GM10266 (cell line): ENCODE measurements around the gene SNCG.

Experiments used
- DNase-seq: peaks from one replicate; pipeline ENCODE4 v3.0.0; 2012; ENCODE audit errors: extremely low spot score
- CTCF ChIP-seq: IDR thresholded peaks from 2 replicates; pipeline ENCODE4 v1.5.1; 2012; ENCODE audit warnings: mild to moderate bottlenecking, low read depth; ENCODE audit not compliant: control insufficient read depth, insufficient read depth; ENCODE audit errors: missing control alignments

Gene SNCG

GRCh38 chr10:86962981-86963310, 4.5 kb downstream of the SNCG start:
- TF ChIP-seq CTCF = no peak
- no peak for DNase-seq

- TF ChIP-seq CTCF = no peak
- no peak for DNase-seq
These were observed 5.0 kb downstream of the SNCG start for GRCh38 chr10:86963341-86963919.

DNA sequence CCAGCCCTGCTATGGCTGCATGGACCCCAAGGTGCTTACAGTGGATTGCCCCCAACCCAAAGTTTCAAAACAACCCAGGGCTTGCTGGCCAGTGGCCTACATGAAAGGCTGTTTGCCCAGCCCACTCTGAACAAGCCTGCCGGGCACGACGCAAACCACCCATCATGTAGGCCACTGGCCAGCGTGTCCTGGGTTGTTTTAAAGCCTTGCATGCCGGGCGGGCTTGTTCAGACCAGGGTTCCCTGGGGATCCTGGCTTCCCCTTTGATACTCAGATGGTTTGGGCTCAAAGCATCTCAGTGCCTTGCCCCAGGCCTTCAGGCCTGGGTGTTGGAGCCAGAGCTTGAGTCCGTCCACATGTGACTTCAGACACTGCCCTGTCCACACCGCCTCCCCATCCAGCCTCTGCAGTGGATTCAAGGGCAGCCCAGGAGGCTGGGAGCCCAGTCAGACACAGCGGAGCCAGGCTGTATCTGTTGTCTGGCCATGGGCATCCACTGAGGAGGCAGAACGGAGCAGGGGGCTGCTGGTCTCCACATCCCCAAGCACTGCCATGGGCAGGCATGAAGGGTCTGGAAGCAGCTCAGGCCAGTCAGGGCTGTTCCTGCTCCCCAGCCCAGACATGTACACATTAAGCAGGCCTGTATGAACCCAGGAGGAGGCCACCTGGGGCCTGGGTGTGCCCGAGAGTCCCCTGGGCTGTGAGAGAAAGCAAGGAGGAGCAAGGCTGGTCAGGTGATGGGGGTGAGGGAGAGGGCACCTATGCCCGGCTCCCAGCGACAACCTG, 5.9 kb downstream of the SNCG start:
- DNase-seq = no peak
- TF ChIP-seq CTCF = no peak

GRCh38 chr10:86964847-86965190, 6.4 kb downstream of the SNCG start:
- no peak for DNase-seq
- no peak for TF ChIP-seq CTCF

- TF ChIP-seq CTCF = no peak
- no peak for DNase-seq
These were observed 7.7 kb downstream of the SNCG start for GRCh38 chr10:86965986-86966654.

DNA sequence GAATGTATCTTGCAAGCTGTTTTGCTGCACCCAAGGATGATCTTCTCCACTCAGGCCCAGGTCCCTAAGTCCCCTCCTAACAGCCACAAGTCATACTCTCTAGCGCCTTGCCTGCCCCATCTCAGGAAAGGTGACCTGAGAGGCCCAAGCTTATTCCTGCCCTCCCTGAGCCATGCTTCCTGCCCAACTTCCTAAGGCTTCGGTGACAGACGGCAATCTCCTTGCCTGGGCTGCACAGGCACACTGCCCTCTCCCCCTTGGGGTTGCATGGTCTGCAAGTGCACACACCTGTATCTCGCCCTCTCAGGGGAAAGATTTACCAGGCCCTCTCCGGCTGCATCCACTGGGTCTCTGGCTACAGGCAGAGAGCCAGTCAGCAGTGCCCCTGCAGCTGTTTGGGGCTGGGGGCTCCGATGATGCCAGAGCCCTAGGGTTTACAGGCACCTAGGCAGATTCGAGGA, 9.1 kb downstream of the SNCG start:
- no peak for TF ChIP-seq CTCF
- DNase-seq = no peak
